B cell (primary cell): ENCODE measurements around the gene BMF. TPM values are rescaled to one million over a fixed set of nuclear protein-coding genes. Genes with fewer than 3 reads are reported as not detected.
"Not testable (repeated sequence)": the region's sequence is repeated elsewhere in the genome, so short reads cannot be mapped to it uniquely, and the experiment has no call there.

Experiments used
- ATAC-seq: fragments of 200-7000 bp; cut with Tn5 transposase; one replicate; pipeline ENCODE4 v1.10.0; 2021; ENCODE audit warnings: low read depth, mild to moderate bottlenecking, moderate number of reproducible peaks, moderate library complexity
- CTCF ChIA-PET: fragments of 350-600 bp; sonication (Branson Sonifier 250); formaldehyde crosslinking; loops from one replicate; lab custom pipeline; 2021; ENCODE audit warnings: antibody characterized with exemption, inconsistent platforms; lab: Charles Lee
- POLR2A ChIA-PET: fragments of 350-600 bp; sonication (Branson Sonifier 250); formaldehyde crosslinking; loops from one replicate; lab custom pipeline; 2021; ENCODE audit warnings: antibody characterized with exemption; lab: Charles Lee
- DNase-seq: peaks from one replicate; pipeline ENCODE4 v3.0.0; 2013
- H2AFZ ChIP-seq: 2 replicates; pipeline ENCODE4 v1.6.1; 2012; ENCODE audit warnings: mild to moderate bottlenecking, low read depth, low read length; ENCODE audit not compliant: insufficient read depth, poor library complexity, severe bottlenecking
- H3K27ac ChIP-seq, 2 donors: 1 replicate in 1 of 2; 2 replicates in 1 of 2; pipeline ENCODE4 v1.5.1; 2012 to 2013; ENCODE audit warnings: low read length in 2 of 2, mild to moderate bottlenecking in 2 of 2, moderate library complexity in 1 of 2
- H3K27me3 ChIP-seq, 4 experiments: fragments of 200-600 bp in 1 of 4; sonication (generic) in 1 of 4; replicated peaks in 1 of 4; 1 replicate in 2 of 4; 2 replicates in 2 of 4; pipeline versions ENCODE4 v1.6.1 to v1.7.0; 2013 to 2016; ENCODE audit warnings: low read length in 3 of 4, mild to moderate bottlenecking in 2 of 4, mixed read lengths in 1 of 4, moderate library complexity in 1 of 4; ENCODE audit not compliant: insufficient read depth in 4 of 4, control insufficient read depth in 3 of 4; ENCODE audit errors: control extremely low read depth in 1 of 4
- H3K36me3 ChIP-seq, 2 experiments: replicated peaks in 1 of 2; 1 replicate in 1 of 2; 2 replicates in 1 of 2; pipeline versions ENCODE4 v1.6.1 to v1.7.1; 2013; ENCODE audit warnings: low read length in 1 of 2; ENCODE audit not compliant: insufficient read depth in 2 of 2, control insufficient read depth in 1 of 2; ENCODE audit errors: control extremely low read depth in 1 of 2, extremely low read depth in 1 of 2
- H3K4me1 ChIP-seq, 2 donors: fragments of 200-600 bp in 1 of 2; sonication (generic) in 1 of 2; 1 replicate in 1 of 2; 2 replicates in 1 of 2; pipeline versions ENCODE4 v1.5.1 to v1.6.1; 2013 to 2017; ENCODE audit warnings: low read length in 2 of 2; ENCODE audit not compliant: control insufficient read depth in 2 of 2, insufficient read depth in 2 of 2
- H3K4me2 ChIP-seq: replicated peaks from 2 replicates; pipeline ENCODE3; 2012; ENCODE audit warnings: mild to moderate bottlenecking, low read depth, low read length; ENCODE audit not compliant: poor library complexity, severe bottlenecking
- H3K4me3 ChIP-seq, 5 experiments: fragments of 200-600 bp in 1 of 5; sonication (generic) in 1 of 5; 1 replicate in 3 of 5; 2 replicates in 2 of 5; pipeline versions ENCODE4 v1.5.1 to v1.7.0; 2011 to 2016; ENCODE audit warnings: low read length in 4 of 5, mild to moderate bottlenecking in 4 of 5, low read depth in 2 of 5, control low read depth in 1 of 5, moderate library complexity in 1 of 5; ENCODE audit not compliant: insufficient read depth in 1 of 5; ENCODE audit errors: control extremely low read depth in 1 of 5, extremely low read depth in 1 of 5
- H3K79me2 ChIP-seq: fragments of 200-600 bp; sonication (generic); one replicate; pipeline ENCODE4 v1.6.0; 2016; ENCODE audit warnings: low read length; ENCODE audit not compliant: control insufficient read depth, insufficient read depth
- H3K9ac ChIP-seq: fragments of 200-600 bp; sonication (generic); 2 replicates; pipeline ENCODE4 v1.6.1; 2017; ENCODE audit warnings: mild to moderate bottlenecking, low read length, moderate library complexity
- H3K9me3 ChIP-seq, 3 donors: one replicate each; pipeline versions ENCODE4 v1.6.1 to v1.7.1; 2013; ENCODE audit warnings: low read length in 2 of 3; ENCODE audit not compliant: control insufficient read depth in 2 of 3, insufficient read depth in 1 of 3; ENCODE audit errors: control extremely low read depth in 1 of 3
- H4K20me1 ChIP-seq: 2 replicates; pipeline ENCODE4 v1.6.0; 2012; ENCODE audit warnings: mild to moderate bottlenecking, low read length; ENCODE audit not compliant: insufficient read depth, control insufficient read depth, poor library complexity, severe bottlenecking
- H3K27ac Mint-ChIP-seq: one replicate; pipeline ENCODE4 v1.8.0; 2021; ENCODE audit warnings: mixed read lengths
- H3K27me3 Mint-ChIP-seq: one replicate; pipeline ENCODE4 v1.8.0; 2021; ENCODE audit warnings: mixed read lengths
- H3K4me1 Mint-ChIP-seq: one replicate; pipeline ENCODE4 v1.8.0; 2021; ENCODE audit warnings: mixed read lengths
- H3K4me3 Mint-ChIP-seq: one replicate; pipeline ENCODE4 v1.8.0; 2021; ENCODE audit warnings: mixed read lengths
- H3K9me3 Mint-ChIP-seq: one replicate; pipeline ENCODE4 v1.8.0; 2022; ENCODE audit warnings: mixed read lengths; ENCODE audit not compliant: insufficient read depth
- CTCF ChIP-seq: fragments of 200-600 bp; IDR thresholded peaks from one replicate; pipeline ENCODE4 v1.8.0; 2022; ENCODE audit warnings: antibody characterized with exemption, mild to moderate bottlenecking
- EZH2 ChIP-seq: IDR thresholded peaks from 2 replicates; pipeline ENCODE4 v1.6.1; 2012; ENCODE audit warnings: borderline replicate concordance, low read depth, mild to moderate bottlenecking, moderate library complexity, low read length; ENCODE audit not compliant: insufficient read depth, poor library complexity, severe bottlenecking
- WGBS: methylation state at CpG from one replicate; pipeline ENCODE4 v1.1.5; 2013; ENCODE audit warnings: missing lambda C conversion rate; ENCODE audit not compliant: insufficient coverage; 5-methylcytosine and 5-hydroxymethylcytosine counted together
- intact Hi-C: fragments of 100-400 bp; cut with micrococcal nuclease; formaldehyde crosslinking; loops from one replicate; pipeline ENCODE4 v1.10.0; 2022
- polyA plus RNA-seq: library from polyadenylated mRNA; depleted of rRNA; stranded (reverse); fragments of >200 nt; gene quantifications from 2 replicates; pipeline ENCODE4 v1.2.3, GENCODE V29; 2012
- total RNA-seq, 2 donors: library from RNA; stranded (reverse); fragments of 120-200 nt in 1 of 2; gene quantifications; 1 replicate in 1 of 2; 2 replicates in 1 of 2; pipeline versions ENCODE4 v1.2.3 to v1.2.4, GENCODE V29; 2013 to 2022

The BMF gene
- total and polyA plus RNA-seq, 2 donors (not counting 1 experiment from before 2014, with no cell fraction given): 43.2 to 343 TPM

GRCh38 chr15:40146037-40146436 is 37.4 kb upstream of the BMF start:
- Histone ChIP-seq H3K27ac (no peak overlapping the region), H2AFZ (no peak overlapping the region), H3K79me2 (no peaks in the 10 kb centered on the region), H3K27me3 (peaks cover 0 to 2% (median 0%) of the 10 kb centered on the region in 4 experiments), H3K4me2 (no peak overlapping the region), H4K20me1 (no peaks in the 10 kb centered on the region), H3K36me3 (no peaks in the 10 kb centered on the region), H3K9ac (no peak overlapping the region), H3K9me3 (no peaks in the 10 kb centered on the region), H3K4me3 (no peak overlapping the region), H3K4me1 (no peaks in the 10 kb centered on the region)
- H3K9me3 Mint-ChIP-seq: no peaks in the 10 kb centered on the region
- no peaks in the 10 kb centered on the region for H3K4me1 Mint-ChIP-seq
- 93% methylated on average over 4 of the region's 4 CpGs for WGBS
- DNase-seq: no peak
- H3K27ac Mint-ChIP-seq: no peak overlapping the region
- POLR2A ChIA-PET: no interaction called here
- no peak overlapping the region for H3K4me3 Mint-ChIP-seq
- intact Hi-C loops: no loop called here
- no peak for TF ChIP-seq EZH2
- no peak for TF ChIP-seq CTCF
- CTCF ChIA-PET: no interaction called here
- no peaks in the 10 kb centered on the region for H3K27me3 Mint-ChIP-seq
- no peak for ATAC-seq

GRCh38 chr15:40142428-40142827 is 33.7 kb upstream of the BMF start:
- Histone ChIP-seq H3K79me2 (no peaks in the 10 kb centered on the region), H3K27me3 (no peaks in the 10 kb centered on the region), H3K27ac (no peak overlapping the region), H4K20me1 (no peaks in the 10 kb centered on the region), H3K36me3 (no peaks in the 10 kb centered on the region), H3K9me3 (no peaks in the 10 kb centered on the region), H2AFZ (no peak overlapping the region), H3K4me3 (no peak overlapping the region), H3K9ac (no peak overlapping the region), H3K4me1 (no peaks in the 10 kb centered on the region), H3K4me2 (no peak overlapping the region)
- H3K27me3 Mint-ChIP-seq: no peaks in the 10 kb centered on the region
- TF ChIP-seq EZH2 (no peak), CTCF (no peak)
- H3K9me3 Mint-ChIP-seq: no peaks in the 10 kb centered on the region
- H3K4me1 Mint-ChIP-seq: no peaks in the 10 kb centered on the region
- ChIA-PET CTCF (interaction anchor here (1.2 kb wide), 2 partner anchors 28 to 97 kb away, joined by 3 read pairs; no protein-coding TSS in a partner anchor), POLR2A (no interaction called here)
- WGBS: 100% methylated on average over 1 of the region's 5 CpGs
- no peak for DNase-seq
- H3K27ac Mint-ChIP-seq: no peak overlapping the region
- ATAC-seq: no peak
- no peak overlapping the region for H3K4me3 Mint-ChIP-seq
- intact Hi-C loops: no loop called here

GRCh38 chr15:40138201-40138570 is 29.5 kb upstream of the BMF start:
- H3K9me3 ChIP-seq, DNase-seq, H2AFZ ChIP-seq, H3K4me3 ChIP-seq, H3K27me3 Mint-ChIP-seq, H3K4me2 ChIP-seq, H3K4me1 Mint-ChIP-seq, CTCF ChIA-PET, H3K4me1 ChIP-seq, H3K27ac ChIP-seq, POLR2A ChIA-PET, ATAC-seq, H3K4me3 Mint-ChIP-seq, H4K20me1 ChIP-seq, H3K9ac ChIP-seq, H3K9me3 Mint-ChIP-seq, H3K27me3 ChIP-seq, intact Hi-C loops, H3K79me2 ChIP-seq, H3K27ac Mint-ChIP-seq, H3K36me3 ChIP-seq: not testable (repeated sequence)
- no CpG with 5 or more reads among the region's 3 CpGs for WGBS
